Mesodermal cell (in vitro differentiated cells): ENCODE results near the gene BDP1. TPM values are rescaled to one million over a fixed set of nuclear protein-coding genes. Genes with fewer than 3 reads are reported as not detected.
A peak's percentile ranks its signal among the peaks of the same experiment; 100 is the strongest.
"Not testable (repeated sequence)": the region's sequence is repeated elsewhere in the genome, so short reads cannot be mapped to it uniquely, and the experiment has no call there.

ENCODE experiments used
- H3K27ac ChIP-seq: 2 replicates; pipeline ENCODE4 v1.7.0; 2013; ENCODE audit warnings: mild to moderate bottlenecking, low read depth, low read length, moderate library complexity; ENCODE audit not compliant: severe bottlenecking
- H3K36me3 ChIP-seq: 2 replicates; pipeline ENCODE4 v1.7.1; 2013; ENCODE audit warnings: mild to moderate bottlenecking, low read length, moderate library complexity; ENCODE audit not compliant: control insufficient read depth, insufficient read depth
- H3K4me1 ChIP-seq: one replicate; pipeline ENCODE4 v1.7.1; 2013; ENCODE audit warnings: mild to moderate bottlenecking, low read length; ENCODE audit not compliant: insufficient read depth, control insufficient read depth, poor library complexity, severe bottlenecking
- H3K4me3 ChIP-seq: 2 replicates; pipeline ENCODE4 v1.7.0; 2013; ENCODE audit warnings: low read length, control low read depth, mild to moderate bottlenecking; ENCODE audit not compliant: insufficient read depth, poor library complexity, severe bottlenecking; ENCODE audit errors: extremely low read depth
- H3K9me3 ChIP-seq: 2 replicates; pipeline ENCODE4 v1.7.1; 2013; ENCODE audit warnings: mild to moderate bottlenecking, low read length, moderate library complexity; ENCODE audit not compliant: control insufficient read depth
- WGBS, 2 experiments: methylation state at CpG; one replicate each; pipeline ENCODE4 v1.1.5; 2013; ENCODE audit warnings: missing lambda C conversion rate in 2 of 2; ENCODE audit not compliant: insufficient coverage in 2 of 2; 5-methylcytosine and 5-hydroxymethylcytosine counted together
- polyA plus RNA-seq, 2 experiments: library from polyadenylated mRNA; stranded (reverse); fragments of 50-300 nt; gene quantifications; one replicate each; pipeline ENCODE4 v1.2.3, GENCODE V29; 2013

The BDP1 gene, protein sequence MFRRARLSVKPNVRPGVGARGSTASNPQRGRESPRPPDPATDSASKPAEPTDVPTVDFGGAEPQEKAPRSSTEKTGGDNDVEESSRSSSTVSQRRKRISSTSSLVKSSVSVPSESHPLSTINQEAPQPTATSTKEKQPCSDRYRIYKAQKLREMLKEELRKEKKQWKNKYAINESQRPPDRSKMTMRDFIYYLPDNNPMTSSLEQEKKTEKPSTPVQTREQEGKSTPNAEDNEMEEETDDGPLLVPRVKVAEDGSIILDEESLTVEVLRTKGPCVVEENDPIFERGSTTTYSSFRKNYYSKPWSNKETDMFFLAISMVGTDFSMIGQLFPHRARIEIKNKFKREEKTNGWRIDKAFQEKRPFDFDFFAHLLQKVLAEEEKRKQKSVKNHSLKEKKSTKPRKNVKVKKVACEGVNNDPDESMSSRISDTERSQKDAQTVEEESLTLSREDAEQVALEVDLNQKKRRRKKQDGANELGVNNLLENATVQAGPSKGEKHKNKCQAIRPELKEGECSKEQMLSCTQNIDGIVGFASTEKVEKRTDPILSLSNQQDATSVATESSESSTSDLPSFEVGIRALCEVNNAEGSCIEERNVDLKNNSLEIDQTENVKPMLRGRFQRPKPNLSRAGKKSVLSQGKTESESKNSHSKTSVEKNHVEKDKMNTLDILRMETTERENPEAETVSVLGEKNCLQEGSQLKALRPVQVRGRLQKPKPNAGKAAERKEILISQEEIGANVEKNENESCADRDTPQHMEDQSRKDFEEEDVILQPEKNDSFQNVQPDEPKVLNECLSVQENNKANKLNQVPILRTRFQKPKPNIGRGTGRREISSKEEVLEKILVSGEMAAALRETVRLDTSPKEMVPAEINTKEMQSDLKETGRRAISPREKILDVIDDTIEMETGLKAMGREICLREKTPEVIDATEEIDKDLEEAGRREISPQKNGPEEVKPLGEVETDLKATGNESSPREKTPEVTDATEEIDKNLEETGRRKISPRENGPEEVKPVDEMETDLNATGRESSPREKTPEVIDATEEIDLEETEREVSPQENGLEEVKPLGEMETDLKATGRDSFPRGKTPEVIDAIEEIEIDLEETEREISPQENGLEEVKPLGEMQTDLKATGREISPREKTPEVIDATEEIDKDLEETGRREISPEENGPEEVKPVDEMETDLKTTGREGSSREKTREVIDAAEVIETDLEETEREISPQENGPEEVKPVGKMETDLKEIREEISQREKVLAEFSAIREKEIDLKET (N-terminal part only)
- polyA plus RNA-seq (2013, experiment 1 of 2), result 12.6 TPM
- 14.7 TPM for polyA plus RNA-seq (2013, experiment 2 of 2)

GRCh38 chr5:71455427-71456361, at the start of gene BDP1:
Gene BDP1, plus strand, starts transcription at chr5:71455651. Its CDS starts 227 bp downstream, at chr5:71455878.
- Histone ChIP-seq H3K9me3 (no peaks in the 10 kb centered on the region), H3K36me3 (peaks cover 24% of the 10 kb centered on the region), H3K27ac (peak within 1 kb of the TSS; percentile 86), H3K4me3 (peak within 1 kb of the TSS; percentile 100), H3K4me1 (no peaks in the 10 kb centered on the region)
- 0 to 1% methylated on average over 18 to 38 of the region's 50 CpGs for WGBS, 2 experiments

DNA sequence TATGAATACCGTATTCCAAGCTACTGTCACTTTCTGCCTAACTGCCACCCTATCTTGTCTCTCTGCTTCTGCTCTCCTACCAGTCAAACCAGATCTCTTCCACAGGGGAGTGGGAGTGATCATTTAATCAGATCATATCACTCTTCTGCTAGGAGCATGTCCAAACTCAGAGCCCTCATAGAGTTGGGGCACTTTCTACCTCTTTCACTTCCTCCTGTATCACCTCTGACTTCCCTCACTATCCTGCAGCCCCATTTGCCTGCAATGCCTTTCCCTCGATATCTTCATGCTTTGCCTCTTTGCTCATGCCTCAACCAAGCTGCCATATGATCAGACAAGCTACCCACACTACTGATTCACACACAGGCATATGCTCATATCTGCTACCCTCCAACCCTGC, 45.4 kb upstream of the BDP1 start:
- H3K4me3 ChIP-seq, H3K27ac ChIP-seq, H3K36me3 ChIP-seq, H3K4me1 ChIP-seq, H3K9me3 ChIP-seq: not testable (repeated sequence)
- WGBS, 2 experiments, result 90 to 100% methylated on average over 1 of the region's 2 CpGs

DNA sequence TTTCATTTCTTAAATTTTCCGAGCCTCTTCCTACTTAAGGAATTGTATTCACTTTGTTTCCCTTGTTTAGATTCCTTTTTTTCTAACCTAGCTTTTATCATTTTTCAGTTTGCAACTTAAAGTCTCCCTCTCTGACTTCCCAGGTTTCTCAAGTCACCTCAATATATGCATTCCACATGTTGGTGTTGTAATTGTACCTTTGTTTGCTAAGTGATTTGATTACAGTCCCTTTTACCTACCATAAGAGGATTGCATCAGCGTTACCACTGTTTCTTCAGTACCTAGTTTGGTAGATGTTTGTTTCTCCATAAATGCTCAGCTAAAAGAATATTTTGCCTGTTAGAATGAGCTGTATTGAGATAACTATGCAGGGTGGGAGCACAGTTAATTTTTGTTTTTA, 39.8 kb upstream of the BDP1 start:
- no CpG with 5 or more reads among the region's 2 CpGs for WGBS, 2 experiments
- H3K4me1 ChIP-seq, H3K9me3 ChIP-seq, H3K27ac ChIP-seq, H3K4me3 ChIP-seq, H3K36me3 ChIP-seq: not testable (repeated sequence)

GRCh38 chr5:71418026-71418425, 37.4 kb upstream of the BDP1 start:
- H3K36me3 ChIP-seq, H3K9me3 ChIP-seq, H3K4me3 ChIP-seq, H3K27ac ChIP-seq, H3K4me1 ChIP-seq: not testable (repeated sequence)
- WGBS, 2 experiments, result 75 to 88% methylated on average over 1 of the region's 1 CpG

GRCh38 chr5:71421278-71421677, 34.2 kb upstream of the BDP1 start:
- H3K36me3 ChIP-seq, H3K4me1 ChIP-seq, H3K27ac ChIP-seq, H3K4me3 ChIP-seq, H3K9me3 ChIP-seq: not testable (repeated sequence)
- no CpG with 5 or more reads among the region's 1 CpG for WGBS, 2 experiments

GRCh38 chr5:71423896-71424295, 31.6 kb upstream of the BDP1 start:
- 80 to 83% methylated on average over 1 of the region's 3 CpGs for WGBS, 2 experiments
- not testable (repeated sequence) for H3K9me3 ChIP-seq, H3K36me3 ChIP-seq, H3K4me3 ChIP-seq, H3K27ac ChIP-seq, H3K4me1 ChIP-seq

DNA sequence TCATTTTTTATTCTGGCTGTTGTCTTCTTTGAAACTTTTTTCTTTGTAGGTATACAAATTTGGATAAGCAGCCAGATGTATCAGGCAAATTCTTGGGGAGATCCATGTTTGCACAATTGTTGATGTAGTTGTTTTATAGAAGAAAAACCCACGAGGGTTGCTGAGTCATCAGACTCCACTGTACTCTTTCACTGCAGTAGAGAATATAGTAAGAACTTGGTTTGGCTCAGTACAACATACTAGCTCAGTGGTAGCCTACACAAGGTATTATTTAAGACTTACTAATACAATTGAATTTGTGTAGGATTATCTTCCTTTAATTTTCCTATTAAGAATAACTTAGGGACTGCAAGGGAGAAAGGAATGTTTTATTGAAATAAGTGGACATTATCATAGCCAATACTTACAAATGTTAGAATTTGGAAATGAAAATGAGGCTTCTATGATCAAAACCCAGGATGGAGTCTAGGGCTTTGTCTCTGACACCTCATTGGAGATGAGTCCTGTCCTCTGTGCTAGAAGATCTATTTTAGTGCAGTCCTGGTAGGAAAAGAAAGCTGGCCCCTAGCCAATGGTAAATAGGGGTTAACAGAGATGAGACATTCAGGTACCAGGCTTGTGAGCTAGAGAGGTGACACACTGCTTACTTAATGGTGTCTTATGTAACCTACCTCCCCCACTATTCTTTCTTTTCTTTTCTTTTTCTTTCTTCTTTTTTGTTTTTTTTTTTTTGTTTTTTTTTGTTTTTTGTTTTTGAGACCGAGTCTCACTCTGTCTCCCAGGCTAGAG, 28.6 kb upstream of the BDP1 start:
- H3K4me3 ChIP-seq, H3K27ac ChIP-seq, H3K36me3 ChIP-seq, H3K4me1 ChIP-seq, H3K9me3 ChIP-seq: not testable (repeated sequence)
- no CpG with 5 or more reads among the region's 2 CpGs for WGBS, 2 experiments

DNA sequence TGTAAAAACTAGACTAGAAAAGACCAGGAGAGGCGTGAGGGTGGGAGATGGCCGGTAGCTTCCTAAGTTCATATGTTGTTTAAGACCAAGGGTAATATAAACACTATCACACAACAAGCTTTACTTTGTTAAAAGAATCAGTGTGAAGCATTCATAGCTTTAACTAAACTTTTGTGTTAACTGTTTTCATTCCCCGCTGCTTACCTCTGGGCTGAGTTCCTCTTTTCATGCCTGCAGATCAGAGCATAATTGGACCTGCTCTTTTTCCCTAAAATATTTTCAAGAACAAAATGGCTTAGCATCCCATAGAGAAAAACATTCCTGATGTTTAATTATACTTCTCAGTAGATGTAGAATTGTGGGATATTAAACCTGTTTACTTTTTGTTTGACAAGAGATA, 23.0 kb upstream of the BDP1 start:
- H3K9me3 ChIP-seq, H3K4me1 ChIP-seq, H3K4me3 ChIP-seq, H3K36me3 ChIP-seq, H3K27ac ChIP-seq: not testable (repeated sequence)
- WGBS, 2 experiments, result 100% methylated on average over 1 of the region's 3 CpGs; no CpG with 5 or more reads in 1 of the 2 experiments

DNA sequence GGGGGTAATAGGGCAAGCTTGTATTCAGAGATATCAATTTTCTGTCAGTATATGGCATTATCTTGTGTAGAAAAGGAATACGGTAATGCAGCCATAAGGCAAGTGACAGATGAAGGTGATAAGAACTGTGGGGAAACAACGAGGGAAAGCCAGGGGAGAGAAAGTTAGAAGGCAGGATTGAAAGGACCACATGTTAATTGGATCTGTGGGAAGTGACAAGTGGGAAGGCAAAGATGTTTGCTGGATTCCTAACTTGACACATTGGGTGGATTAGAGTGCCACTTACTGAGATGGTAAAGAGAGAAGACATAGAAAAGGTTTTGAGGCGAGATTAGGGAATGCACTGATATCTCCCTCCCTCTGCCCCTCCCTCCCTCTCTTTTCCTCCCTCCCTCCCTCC, 20.6 kb upstream of the BDP1 start:
- H3K27ac ChIP-seq, H3K4me1 ChIP-seq, H3K9me3 ChIP-seq, H3K36me3 ChIP-seq, H3K4me3 ChIP-seq: not testable (repeated sequence)
- WGBS, 2 experiments, result 39 to 59% methylated on average over 2 of the region's 3 CpGs
